Measurements from ENCODE around the gene ECI1.
A peak's percentile ranks its signal among the peaks of the same experiment; 100 is the strongest.
"Not testable (repeated sequence)": the region's sequence is repeated elsewhere in the genome, so short reads cannot be mapped to it uniquely, and the experiment has no call there.

The ECI1 gene

DNA sequence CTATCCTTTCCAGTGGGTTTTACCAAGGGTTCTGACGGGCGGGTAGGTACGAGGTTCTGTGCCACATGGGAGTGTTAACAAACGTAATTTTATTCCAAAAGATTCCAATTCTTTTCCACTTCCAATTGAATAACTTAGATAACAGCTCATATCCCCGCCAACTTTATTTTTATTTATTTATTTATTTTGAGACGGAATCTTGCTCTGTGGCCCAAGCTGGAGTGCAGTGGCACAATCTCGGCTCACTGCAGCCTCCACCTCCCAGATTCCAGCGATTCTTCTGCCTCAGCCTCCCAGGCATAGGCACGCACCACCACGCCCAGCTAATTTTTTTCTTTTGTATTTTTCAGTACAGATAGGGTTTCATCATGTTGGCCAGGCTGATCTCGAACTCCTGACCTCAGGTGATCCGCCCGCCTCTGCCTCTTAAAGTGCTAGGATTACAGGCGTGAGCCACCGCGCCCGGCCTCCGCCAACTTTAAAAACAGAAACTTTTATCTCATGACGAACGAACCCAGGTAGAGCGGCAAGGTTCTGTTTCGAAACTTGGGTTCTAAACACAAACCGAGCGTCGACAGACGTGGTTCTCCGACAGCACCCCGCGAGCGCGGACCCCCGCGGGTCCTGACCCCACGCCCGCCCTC is 613 bp downstream of the ECI1 start:
- DNase-seq = peak; percentile 58

DNA sequence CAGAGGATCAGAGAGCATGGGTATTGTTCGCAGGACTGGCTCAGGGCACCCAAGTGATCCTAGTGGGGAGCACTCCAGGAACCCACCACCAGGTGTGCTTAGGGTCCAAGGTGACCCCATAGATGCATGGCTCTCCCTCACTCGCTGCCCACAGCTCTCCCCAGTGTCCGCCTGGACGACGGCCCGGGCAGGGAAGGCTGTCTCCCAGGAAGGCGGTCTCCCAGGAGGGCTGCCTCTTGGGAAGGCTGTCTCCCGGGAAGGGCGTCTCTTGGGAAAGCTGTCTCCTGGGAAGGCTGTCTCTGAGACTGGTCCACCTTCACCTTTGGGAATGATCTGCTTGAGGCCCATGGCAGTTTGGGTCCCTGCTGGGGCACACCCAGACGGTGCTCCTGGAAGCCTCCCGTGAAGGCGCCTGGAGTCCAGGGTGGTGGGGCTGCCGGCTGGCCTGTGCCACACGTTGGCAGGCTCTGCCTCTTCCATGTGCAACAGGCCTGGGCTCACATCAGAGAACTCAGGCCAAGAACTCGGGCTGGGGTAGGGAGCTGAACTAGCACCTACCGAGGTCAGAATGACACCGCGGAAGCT is 5.0 kb downstream of the ECI1 start:
- DNase-seq = no peak

DNA sequence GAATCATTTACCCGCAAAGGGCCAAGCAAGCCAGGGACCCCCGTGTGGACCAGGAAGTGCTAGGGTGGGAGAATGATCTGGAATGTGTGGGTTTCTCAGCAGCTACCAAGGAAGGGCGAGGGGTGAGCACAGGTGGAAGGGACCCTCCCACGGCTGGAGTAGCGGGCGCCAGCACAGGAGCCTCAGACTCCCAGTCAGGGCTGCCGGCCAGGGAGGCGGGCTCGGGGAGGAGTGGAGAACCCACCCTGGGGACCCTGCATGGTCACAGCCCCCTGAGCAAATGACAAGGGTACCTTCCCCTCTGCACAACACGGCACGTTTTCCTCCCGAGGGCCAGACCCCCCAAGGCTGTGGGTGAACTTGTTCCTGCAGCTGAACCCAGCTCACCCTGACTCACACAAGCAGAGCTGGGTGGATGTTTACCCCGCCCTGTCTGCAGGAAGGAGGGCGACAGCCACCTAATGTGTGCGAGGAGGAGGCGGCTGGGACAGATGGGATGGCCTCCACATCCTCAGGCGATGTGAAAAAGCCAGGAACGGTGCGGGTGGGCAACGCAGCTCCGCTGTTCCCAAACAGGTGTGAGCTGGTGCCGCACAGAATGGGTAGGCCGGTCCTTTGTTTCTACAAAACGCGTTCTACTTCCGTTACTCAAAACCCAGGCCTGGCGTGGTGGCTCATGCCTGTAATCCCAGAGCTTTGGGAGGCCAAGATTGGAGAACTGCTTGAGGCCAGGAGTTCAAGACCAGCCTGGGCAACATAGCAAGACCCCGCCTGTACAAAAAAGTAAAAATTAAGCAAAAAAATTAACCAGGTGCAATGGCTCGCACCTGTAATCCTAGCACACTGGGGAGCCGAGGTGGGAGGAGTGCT is 6.2 kb downstream of the ECI1 start:
- no peak for DNase-seq

DNA sequence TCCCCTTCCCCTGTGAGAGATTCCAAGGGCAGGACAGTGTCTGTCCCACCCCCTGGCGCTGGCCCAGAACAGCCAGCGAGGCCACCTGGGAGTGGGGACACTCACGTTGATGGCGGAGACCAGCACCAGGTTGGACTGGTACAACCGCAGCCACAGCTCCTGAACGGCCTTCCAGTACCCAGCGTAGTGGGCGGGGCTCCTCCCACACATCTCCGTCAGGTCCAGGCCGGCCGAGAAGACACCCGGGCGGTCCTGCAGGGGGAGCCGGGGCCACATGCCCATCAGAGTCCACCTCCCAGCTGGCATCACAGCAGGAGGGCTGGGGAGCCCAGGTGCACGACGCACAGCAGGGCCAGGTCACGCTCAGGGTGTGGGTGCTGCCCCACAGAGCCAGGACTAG is 7.1 kb downstream of the ECI1 start:
- no peak for DNase-seq

DNA sequence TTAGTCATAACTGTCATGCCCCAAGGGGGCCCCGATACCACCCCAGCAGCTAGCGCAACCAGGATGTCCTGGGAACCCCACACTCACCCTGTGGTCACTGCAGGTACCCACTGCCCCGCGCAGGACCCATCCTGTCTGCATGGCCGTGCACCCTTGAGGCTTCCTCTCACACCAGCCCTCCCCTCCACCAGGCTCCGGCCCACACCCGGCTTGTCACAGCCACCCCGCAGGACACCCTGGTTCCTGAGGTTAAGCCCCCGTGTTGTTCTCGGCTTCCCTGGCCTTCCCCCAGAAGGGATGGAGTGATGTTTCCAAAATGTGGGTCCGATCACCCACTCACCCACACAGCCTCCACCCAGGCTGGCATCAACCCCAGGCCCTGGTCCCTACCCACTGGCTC is 7.6 kb downstream of the ECI1 start:
- no peak for DNase-seq

DNA sequence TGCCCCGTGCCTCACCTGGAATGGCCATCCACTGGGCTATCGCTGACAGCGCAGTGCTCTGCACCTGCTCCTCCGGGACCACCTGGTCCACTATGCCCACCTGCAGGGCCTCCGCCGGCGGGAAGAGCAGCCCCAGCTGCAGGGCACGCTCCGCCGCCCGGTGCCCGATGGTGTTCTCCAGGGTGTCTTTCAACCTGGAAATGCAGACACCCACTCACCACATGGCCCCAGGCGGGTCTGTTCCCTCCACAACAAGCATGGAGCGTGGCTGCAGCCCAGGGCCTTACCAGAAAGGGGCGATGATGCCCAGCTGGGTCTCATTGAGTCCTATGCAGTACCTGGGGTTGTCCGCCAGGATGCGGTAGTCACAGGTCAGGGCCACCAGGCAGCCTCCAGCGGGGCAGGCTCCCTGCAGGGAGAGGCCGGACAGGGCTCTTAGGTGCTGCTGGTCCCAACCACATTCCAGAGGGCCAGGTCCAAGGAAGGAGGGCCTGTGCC is 8.3 kb downstream of the ECI1 start:
- DNase-seq = peak; percentile 11

DNA sequence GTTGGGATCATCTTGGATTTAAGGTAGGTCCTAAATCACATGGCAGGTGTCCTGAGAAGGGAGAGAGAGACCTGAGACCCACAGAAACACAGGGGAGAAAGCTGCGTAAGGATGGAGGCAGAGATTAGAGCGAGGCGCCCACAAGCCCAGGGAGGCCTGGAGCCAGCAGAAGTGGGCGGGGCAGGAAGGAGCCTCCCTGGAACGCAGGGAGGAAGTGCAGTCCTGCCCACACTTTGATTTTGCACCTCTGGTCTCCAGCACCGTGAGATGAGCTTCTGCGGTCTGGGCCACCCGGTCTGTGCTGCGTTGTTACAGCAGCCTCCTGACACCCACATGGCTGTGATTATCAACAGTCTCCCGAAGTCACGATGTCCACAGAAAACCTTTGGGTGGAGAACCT is 8.8 kb downstream of the ECI1 start:
- DNase-seq = no peak

DNA sequence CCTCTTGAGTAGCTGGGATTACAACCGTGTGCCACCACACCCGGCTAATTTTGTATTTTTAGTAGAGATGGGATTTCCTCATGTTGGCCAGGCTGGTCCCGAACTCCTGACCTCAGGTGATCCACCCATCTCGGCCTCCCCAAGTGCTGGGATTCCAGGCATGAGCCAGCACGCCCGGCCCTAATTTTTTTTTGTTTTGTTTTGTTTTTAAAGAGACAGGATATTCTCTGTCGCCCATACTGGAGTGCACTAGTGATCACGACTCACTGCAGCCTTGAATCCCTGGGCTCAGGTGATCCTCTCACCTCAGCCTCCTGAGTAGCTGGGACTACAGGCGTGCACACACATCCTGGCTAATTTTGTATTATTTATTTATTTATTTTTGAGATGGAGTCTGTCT is 11.1 kb downstream of the ECI1 start:
- DNase-seq = not testable (repeated sequence)

DNA sequence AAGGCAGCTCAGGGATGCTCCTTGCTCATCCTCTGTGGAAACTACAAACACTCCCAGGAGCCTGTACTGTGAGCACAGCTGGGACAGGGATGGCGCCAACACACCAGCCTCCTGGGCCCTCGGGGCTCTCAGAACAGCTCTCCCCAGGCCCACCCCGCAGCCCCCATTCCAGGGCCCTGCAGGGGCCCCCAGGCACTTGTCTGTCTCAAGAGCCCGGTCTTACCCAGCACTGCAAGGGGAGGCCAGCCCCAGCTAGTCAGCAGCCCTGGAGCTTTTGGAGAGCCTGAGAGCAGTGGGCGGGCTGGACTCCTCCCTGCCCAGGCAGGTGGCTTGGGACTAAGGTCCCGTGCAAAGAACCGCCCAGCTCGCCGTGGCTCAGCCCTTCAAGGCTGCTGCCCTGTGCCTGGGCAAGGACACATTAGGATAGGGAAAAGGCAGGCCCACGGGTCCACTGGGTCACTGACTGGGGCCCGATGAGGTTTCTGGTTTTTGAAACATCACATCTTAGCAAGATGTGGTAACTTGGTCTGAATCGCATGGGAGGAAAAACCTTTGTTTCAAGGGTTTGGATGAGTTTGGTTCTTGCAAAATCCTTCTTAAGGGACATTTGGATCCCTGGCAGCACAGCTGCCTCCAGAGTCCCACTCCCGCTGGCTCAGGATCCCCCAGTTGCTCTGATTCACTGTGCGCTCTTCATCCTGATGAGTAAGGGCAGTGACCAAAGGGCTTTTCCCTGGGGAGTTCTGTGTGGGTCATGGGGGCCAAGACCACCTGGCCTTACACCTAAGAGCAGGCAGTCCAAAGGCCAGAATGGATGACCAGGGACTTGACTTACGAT is 12.3 kb downstream of the ECI1 start:
- DNase-seq = no peak

DNA sequence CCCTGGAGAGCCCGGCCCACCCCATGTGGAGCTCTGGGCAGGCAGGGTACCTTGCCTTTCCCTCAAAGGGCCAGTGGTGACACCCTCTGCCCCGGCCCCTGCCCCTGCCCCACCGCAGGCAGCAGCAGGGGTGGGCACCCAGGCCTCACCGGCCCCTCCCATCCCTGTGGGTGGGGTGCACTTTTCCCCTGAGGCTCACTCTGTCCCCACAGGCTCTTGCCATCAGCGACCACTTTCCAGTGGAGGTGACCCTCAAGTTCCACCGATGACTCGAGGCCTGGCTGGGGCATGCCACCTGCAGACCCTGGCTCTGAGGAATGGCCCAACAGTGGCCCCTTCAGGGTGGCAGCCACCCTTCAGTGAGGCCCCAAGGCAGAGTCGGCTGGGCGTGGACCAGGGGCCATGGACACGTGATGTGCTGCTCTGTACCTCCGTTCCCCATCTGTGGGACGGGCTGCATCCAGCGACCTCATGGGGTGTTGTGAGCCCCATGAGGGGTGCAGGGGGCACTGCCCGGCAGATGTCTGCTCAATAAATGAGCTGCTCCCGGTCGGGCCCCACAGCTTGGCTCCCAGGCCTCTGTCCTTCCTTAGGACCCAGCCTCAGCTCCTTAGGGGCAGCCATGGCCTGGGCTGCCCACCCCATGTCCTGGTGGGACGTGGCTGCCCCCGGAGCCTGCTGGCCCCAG is 13.1 kb downstream of the ECI1 start:
- DNase-seq = peak; percentile 10

DNA sequence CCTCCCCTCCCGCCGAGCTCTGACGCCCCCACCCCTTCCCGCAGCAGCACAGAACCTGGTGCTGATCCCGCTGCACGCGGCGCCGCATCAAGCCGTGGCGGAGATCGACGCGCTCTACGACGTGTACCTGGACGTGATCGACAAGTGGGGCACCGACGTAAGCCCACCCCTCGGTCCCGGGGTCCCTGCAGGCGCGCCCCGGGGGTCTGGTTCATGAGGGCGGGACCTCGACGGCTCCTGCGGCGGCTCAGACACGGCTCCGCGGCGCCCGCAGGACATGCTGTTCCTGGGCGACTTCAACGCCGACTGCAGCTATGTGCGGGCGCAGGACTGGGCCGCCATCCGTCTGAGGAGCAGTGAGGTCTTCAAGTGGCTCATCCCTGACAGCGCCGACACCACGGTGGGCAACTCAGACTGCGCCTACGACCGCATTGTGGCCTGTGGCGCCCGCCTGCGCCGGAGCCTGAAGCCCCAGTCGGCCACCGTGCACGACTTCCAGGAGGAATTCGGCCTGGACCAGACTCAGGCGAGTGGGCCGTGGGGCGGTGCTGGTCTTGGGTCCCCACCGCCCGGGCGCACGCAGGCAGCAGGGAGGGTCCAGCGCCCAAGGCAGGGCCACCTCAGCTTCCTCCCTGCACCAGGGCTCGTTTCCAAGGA is 13.8 kb downstream of the ECI1 start:
- DNase-seq = no peak

DNA sequence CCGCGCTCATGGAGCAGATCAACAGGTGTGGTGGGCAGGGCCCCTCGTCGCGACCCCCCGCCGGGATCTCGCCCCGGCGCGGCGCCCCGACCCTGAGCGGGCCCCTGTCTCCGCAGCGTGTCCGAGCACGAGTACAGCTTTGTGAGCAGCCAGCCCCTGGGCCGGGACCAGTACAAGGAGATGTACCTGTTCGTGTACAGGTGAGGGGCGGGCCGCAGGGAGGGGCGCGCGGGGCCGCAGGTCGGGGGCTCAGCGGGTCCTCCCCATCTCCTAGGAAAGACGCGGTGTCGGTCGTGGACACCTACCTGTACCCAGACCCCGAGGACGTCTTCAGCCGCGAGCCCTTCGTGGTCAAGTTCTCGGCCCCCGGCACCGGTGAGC is 14.3 kb downstream of the ECI1 start:
- no peak for DNase-seq

DNA sequence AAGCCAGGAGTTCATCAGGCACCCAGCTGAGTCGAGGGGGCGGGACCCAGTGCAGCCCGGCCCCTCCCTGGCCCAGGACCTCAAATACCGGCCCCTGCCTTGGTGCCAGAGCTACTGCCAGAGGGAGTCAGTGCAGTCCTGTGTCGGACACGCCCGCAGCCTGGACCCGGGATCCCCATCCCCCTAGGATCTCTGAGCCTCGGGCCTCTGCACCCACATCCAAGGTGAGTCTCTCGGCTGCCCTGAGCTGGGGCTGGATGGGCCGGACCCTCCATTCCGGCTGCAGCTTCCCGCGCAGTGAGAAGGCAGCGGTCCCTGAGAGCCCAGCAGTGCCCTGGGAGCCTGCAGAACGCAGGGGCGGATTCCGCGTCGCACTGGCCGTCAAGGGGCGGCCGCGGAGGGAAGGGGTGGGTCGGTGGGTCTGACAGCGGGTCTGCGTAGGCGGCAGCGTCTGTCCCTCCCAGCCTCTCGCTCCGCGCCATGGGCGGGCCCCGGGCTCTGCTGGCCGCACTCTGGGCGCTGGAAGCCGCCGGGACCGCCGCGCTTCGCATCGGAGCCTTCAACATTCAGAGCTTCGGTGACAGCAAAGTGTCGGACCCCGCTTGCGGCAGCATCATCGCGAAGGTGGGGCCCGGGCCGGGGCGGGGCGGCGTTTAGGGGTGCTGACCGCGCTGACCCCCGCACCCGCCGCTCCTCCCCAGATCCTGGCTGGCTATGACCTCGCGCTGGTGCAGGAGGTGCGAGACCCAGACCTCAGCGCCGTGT is 14.9 kb downstream of the ECI1 start, which contains the start of gene DNASE1L2:
DNASE1L2 (plus strand) TSS at position 108 of the 765 bp plus-strand sequence; CDS start at position 481, 373 bp downstream.
- DNase-seq = peak; percentile 19

DNA sequence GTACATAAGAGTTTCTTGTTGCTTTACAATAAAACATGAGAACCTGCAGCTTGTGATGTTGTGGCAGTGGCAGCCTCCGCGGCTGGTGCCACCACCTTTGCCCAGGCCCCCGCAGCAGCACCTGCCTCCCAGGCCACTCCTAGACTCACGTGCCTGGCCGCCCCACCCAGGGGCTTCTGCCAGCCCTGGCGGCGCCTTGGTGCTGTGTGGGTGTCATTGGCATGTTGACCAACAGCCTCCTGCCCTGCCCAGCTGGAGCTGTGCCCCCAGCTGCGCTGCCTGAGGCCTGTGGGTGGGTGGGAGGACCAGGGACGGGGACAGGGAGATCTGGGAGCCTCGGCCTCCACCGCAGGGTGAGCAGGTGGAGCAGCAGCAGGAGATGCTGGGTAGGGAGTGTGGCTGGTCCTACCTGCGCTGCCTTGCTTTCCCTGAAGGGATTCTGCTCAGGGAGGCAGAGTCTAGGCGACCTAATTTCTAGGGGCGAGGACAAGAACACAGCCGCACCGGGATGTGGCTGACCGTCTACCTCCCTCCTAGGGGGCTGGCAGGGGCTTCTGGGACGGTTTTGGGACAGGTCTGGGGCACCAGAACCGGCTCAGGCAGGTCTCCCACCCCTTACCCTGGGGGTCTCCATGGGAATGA is 15.6 kb downstream of the ECI1 start:
- no peak for DNase-seq

DNA sequence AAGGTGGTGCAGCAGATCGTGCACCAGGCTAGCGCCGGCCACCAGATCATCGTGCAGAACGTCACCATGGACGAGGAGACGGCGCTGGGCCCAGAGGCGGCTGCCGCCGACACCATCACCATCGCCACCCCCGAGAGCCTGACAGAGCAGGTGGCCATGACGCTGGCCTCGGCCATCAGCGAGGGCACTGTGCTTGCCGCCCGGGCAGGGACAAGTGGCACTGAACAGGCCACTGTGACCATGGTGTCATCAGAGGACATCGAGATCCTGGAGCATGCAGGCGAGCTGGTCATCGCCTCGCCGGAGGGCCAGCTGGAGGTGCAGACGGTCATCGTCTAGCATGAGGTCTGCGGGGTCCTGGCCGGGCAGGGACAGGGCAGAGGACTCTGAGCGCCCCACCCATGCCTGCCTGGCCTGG is 16.1 kb downstream of the ECI1 start:
- no peak for DNase-seq

DNA sequence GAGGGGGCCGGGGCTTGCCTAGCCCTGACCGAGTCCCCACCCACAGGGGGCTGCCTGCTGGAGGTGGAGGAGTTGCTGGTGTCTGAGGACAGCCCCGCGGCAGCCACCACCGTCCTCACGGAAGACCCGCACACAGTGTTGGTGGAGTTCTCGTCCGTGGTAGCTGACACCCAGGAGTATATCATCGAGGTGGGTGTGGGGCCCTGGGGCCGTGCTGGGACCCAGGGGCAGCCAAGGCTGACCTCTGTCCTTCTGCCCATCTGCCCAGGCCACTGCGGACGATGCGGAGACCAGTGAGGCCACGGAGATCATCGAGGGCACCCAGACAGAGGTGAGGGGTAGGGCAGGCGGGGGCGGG is 16.6 kb downstream of the ECI1 start:
- DNase-seq = no peak

DNA sequence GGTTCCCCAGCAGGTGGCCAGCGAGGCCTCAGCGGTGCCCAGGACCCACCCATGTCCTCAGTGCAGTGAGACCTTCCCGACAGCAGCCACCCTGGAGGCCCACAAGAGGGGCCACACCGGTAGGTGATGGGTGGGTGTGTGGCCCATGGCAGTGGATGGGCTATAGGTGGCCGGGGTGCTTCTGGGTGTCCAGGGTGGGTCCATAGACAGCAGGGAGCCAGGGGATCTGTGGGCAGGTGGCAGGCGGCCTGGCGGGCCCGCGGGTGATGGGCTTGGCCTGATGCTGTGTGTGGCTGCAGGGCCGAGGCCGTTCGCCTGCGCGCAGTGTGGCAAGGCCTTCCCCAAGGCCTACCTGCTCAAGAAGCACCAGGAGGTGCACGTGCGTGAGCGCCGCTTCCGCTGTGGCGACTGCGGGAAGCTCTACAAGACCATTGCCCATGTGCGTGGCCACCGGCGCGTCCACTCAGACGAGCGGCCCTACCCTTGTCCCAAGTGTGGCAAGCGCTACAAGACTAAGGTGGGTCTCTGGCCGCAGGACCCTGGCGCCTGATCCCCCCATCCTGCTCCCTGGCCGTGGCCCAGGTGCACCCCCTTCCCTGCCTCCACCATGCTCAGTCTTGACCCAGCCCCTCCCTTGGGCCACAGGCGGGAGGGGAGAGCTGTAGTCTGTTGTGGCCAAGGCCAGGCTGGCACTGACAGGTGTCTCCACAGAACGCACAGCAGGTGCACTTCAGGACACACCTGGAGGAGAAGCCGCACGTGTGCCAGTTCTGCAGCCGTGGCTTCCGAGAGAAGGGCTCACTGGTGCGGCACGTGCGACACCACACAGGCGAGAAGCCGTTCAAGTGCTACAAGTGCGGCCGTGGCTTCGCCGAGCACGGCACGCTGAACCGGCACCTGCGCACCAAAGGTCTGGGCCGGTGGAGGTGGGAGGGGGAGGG is 17.2 kb downstream of the ECI1 start:
- DNase-seq = no peak

DNA sequence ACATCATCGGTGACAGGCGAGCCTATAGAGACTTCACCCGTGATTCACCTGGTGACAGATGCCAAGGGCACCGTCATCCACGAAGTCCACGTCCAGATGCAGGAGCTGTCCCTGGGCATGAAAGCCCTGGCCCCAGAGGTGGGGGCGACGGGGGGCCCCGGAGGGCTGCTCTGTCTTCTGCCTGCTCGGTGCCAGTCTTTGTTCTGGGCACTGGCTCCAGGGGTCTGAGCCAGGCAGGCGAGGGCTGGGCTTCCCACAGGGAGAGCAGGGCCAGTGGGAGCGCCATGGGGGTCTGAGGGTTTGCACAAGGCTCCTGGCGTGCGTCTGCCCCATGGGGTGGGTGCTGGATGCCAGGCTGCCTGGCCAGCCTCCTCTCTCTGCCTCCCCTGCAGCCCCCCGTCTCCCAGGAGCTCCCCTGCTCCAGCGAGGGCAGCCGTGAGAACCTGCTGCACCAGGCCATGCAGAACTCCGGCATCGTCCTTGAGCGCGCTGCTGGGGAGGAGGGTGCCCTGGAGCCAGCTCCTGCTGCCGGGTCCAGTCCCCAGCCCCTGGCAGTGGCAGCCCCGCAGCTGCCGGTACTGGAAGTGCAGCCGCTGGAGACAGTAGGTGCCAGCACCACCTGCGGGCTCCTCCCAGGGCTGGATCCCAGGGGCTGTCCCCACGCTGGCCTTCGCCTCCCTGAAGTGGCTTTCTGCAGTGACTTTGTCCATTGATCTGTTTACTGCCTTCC is 18.2 kb downstream of the ECI1 start:
- DNase-seq = no peak

Data from hematopoietic multipotent progenitor cell treated with erythropoietin and hydrocortisone succinate and interleukin-3 and kit ligand, for 8 days (in vitro differentiated cells).